Mesendoderm (in vitro differentiated cells): ENCODE measurements around the gene GNL2.
"Not testable (repeated sequence)": the region's sequence is repeated elsewhere in the genome, so short reads cannot be mapped to it uniquely, and the experiment has no call there.

Source experiments
- DNase-seq: peaks from one replicate; pipeline ENCODE4 v3.0.0; 2013
- H2AK5ac ChIP-seq: 2 replicates; pipeline ENCODE4 v1.6.1; 2013; ENCODE audit warnings: low read length, inconsistent platforms
- H2BK120ac ChIP-seq: 2 replicates; pipeline ENCODE4 v1.6.1; 2013; ENCODE audit warnings: low read depth, mild to moderate bottlenecking, low read length, moderate library complexity, mixed read lengths
- H2BK15ac ChIP-seq: replicated peaks from 2 replicates; pipeline ENCODE4 v1.6.1; 2013; ENCODE audit warnings: low read depth, mild to moderate bottlenecking, moderate library complexity
- H2BK5ac ChIP-seq: 2 replicates; pipeline ENCODE4 v1.6.1; 2013; ENCODE audit warnings: low read length, inconsistent platforms
- H3K18ac ChIP-seq: 2 replicates; pipeline ENCODE4 v1.6.1; 2013; ENCODE audit warnings: mild to moderate bottlenecking, low read length, mixed read lengths
- H3K23ac ChIP-seq: one replicate; pipeline ENCODE4 v1.6.1; 2013; ENCODE audit warnings: low read length
- H3K27ac ChIP-seq: 2 replicates; pipeline ENCODE4 v1.5.1; 2013; ENCODE audit warnings: low read depth, mild to moderate bottlenecking, inconsistent platforms, low read length, moderate library complexity
- H3K27me3 ChIP-seq: 2 replicates; pipeline ENCODE4 v1.6.1; 2013; ENCODE audit warnings: low read length, control low read depth, mild to moderate bottlenecking, inconsistent platforms; ENCODE audit not compliant: insufficient read depth, poor library complexity
- H3K36me3 ChIP-seq: 2 replicates; pipeline ENCODE4 v1.6.1; 2013; ENCODE audit warnings: low read length, inconsistent platforms; ENCODE audit not compliant: control insufficient read depth, insufficient read depth
- H3K4ac ChIP-seq: one replicate; pipeline ENCODE4 v1.6.1; 2013; ENCODE audit warnings: low read depth, mild to moderate bottlenecking, low read length, moderate library complexity
- H3K4me1 ChIP-seq: 2 replicates; pipeline ENCODE4 v1.6.1; 2013; ENCODE audit warnings: low read depth, low read length, inconsistent platforms; ENCODE audit not compliant: control insufficient read depth
- H3K4me2 ChIP-seq: 2 replicates; pipeline ENCODE4 v1.6.1; 2013; ENCODE audit warnings: low read length
- H3K4me3 ChIP-seq: 2 replicates; pipeline ENCODE4 v1.5.1; 2013; ENCODE audit warnings: mild to moderate bottlenecking, low read length
- H3K56ac ChIP-seq: one replicate; pipeline ENCODE4 v1.6.1; 2013; ENCODE audit warnings: low read length
- H3K79me1 ChIP-seq: 2 replicates; pipeline ENCODE4 v1.6.1; 2013; ENCODE audit warnings: low read length, inconsistent platforms
- H3K79me2 ChIP-seq: 2 replicates; pipeline ENCODE4 v1.6.1; 2013; ENCODE audit warnings: mild to moderate bottlenecking, low read length; ENCODE audit not compliant: control insufficient read depth, insufficient read depth
- H3K9ac ChIP-seq: 2 replicates; pipeline ENCODE4 v1.6.1; 2013; ENCODE audit warnings: low read length, inconsistent platforms
- H4K5ac ChIP-seq: one replicate; pipeline ENCODE4 v1.6.1; 2013; ENCODE audit warnings: low read length
- H4K8ac ChIP-seq: one replicate; pipeline ENCODE4 v1.6.1; 2013; ENCODE audit warnings: low read depth, mild to moderate bottlenecking, control low read depth, low read length, moderate library complexity
- WGBS: extraction: QIAGEN DNeasy Blood & Tissue Kit; methylation state at CpG from one replicate; pipeline ENCODE4 v1.1.7; 2013; ENCODE audit warnings: low lambda C conversion rate, missing lambda C conversion rate; ENCODE audit not compliant: insufficient coverage; ENCODE audit errors: extremely low coverage; 5-methylcytosine and 5-hydroxymethylcytosine counted together

The GNL2 gene

DNA sequence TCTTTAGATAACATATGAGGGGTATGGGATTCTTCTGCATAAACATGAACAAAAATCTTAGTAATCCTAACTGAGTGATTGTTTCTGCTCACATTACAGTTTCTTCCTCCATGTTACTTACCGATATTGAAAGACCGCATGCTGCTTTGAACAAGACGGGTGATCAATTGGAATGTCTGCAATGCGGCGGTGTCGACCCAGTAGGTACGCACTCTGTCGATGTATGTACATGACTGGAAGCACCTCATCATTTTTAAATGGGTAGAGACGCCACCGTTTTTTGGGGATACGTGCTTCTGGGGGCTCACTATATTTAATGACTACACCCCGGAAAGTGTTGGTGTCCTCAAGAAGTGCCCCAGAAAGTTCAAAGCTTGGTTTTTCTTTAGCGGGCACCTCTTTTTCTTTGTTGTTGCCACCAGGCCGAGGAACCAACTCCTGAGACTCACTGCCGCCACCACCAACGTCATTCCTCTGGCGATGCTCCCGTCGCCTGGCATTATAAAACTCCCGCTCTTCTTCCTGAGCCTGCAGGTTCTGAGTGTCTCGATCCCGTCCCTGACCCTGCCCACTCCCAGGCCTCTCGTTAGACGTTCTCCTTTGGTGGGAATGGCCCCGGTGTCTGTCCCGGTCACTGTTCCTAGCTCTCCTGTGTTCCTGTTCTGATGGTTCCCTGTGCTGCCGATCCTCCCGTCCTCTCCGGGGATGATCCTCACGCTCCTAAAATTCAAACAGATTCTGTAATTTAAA, 55.5 kb downstream of the GNL2 start:
- Histone ChIP-seq H3K79me1 (no peaks in the 10 kb centered on the region), H3K56ac (no peak overlapping the region), H2BK15ac (no peak overlapping the region), H2BK120ac (no peak overlapping the region), H3K4me3 (no peak overlapping the region), H3K79me2 (no peaks in the 10 kb centered on the region), H3K4me2 (no peak overlapping the region), H3K36me3 (peaks cover 17% of the 10 kb centered on the region), H3K18ac (no peak overlapping the region), H3K27ac (no peak overlapping the region), H3K23ac (no peak overlapping the region), H3K9ac (no peak overlapping the region), H2AK5ac (no peak overlapping the region), H3K27me3 (no peaks in the 10 kb centered on the region), H2BK5ac (no peak overlapping the region), H4K5ac (no peak overlapping the region), H3K4ac (no peak overlapping the region), H4K8ac (no peak overlapping the region), H3K4me1 (no peaks in the 10 kb centered on the region)
- DNase-seq, result no peak
- WGBS, result no CpG with 5 or more reads among the region's 30 CpGs

DNA sequence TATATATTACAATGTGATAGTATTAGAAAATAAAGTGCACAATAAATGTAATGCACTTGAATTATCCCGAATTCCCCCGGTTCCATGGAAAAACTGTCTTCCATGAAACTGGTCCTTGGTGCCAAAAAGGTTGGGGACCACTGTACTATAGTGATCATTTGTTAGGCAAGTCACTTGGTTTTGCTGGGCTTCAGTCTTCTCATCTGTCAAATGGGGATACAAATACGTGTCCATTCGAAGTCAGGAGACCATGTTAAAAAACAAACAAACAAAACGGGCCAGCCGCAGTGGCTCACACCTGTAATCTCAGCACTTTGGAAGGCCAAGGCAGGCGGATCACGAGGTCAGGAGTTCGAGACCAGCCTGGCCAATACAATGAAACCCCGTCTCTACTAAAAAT, 56.6 kb downstream of the GNL2 start:
- not testable (repeated sequence) for H3K79me2 ChIP-seq, H3K4me2 ChIP-seq, H3K18ac ChIP-seq, H3K4me1 ChIP-seq, H3K4ac ChIP-seq, DNase-seq, H3K4me3 ChIP-seq, H2BK15ac ChIP-seq, H3K79me1 ChIP-seq, H3K27me3 ChIP-seq, H3K9ac ChIP-seq, H2BK5ac ChIP-seq, H4K8ac ChIP-seq, H4K5ac ChIP-seq, H3K27ac ChIP-seq, H3K56ac ChIP-seq, H2AK5ac ChIP-seq, H3K23ac ChIP-seq, H2BK120ac ChIP-seq
- no CpG with 5 or more reads among the region's 10 CpGs for WGBS
- H3K36me3 ChIP-seq, result peaks cover 14% of the 10 kb centered on the region

DNA sequence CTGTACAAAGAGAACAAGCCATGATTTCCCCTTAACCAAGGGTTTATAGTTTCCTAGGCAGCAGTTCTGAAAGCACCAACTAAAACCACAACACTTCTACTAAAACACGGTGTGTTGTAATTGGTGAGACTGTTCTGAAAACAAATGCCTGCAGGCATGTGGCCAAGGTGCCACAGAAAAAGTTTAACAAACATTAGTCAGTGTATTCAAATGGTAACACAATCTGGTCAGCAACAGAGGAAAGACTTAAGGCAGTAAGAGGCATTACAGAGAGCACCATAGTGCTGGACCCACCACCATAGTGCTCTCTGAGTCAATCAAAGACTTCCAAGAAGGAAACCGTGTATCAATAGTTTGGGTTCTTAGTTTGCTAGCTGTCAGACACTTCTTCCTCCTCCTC, 58.4 kb downstream of the GNL2 start:
- no peak overlapping the region for H4K8ac ChIP-seq
- H2BK15ac ChIP-seq, result no peak overlapping the region
- no CpG with 5 or more reads among the region's 2 CpGs for WGBS
- H3K18ac ChIP-seq, result no peak overlapping the region
- no peaks in the 10 kb centered on the region for H3K79me1 ChIP-seq
- H3K4ac ChIP-seq, result no peak overlapping the region
- H3K4me1 ChIP-seq, result no peaks in the 10 kb centered on the region
- peaks cover 14% of the 10 kb centered on the region for H3K36me3 ChIP-seq
- H3K4me3 ChIP-seq, result no peak overlapping the region
- H3K23ac ChIP-seq, result no peak overlapping the region
- no peak overlapping the region for H2AK5ac ChIP-seq
- no peak for DNase-seq
- H3K79me2 ChIP-seq, result no peaks in the 10 kb centered on the region
- no peak overlapping the region for H3K56ac ChIP-seq
- no peak overlapping the region for H4K5ac ChIP-seq
- no peak overlapping the region for H3K9ac ChIP-seq
- H3K27ac ChIP-seq, result no peak overlapping the region
- no peaks in the 10 kb centered on the region for H3K27me3 ChIP-seq
- no peak overlapping the region for H3K4me2 ChIP-seq
- no peak overlapping the region for H2BK5ac ChIP-seq
- H2BK120ac ChIP-seq, result no peak overlapping the region

DNA sequence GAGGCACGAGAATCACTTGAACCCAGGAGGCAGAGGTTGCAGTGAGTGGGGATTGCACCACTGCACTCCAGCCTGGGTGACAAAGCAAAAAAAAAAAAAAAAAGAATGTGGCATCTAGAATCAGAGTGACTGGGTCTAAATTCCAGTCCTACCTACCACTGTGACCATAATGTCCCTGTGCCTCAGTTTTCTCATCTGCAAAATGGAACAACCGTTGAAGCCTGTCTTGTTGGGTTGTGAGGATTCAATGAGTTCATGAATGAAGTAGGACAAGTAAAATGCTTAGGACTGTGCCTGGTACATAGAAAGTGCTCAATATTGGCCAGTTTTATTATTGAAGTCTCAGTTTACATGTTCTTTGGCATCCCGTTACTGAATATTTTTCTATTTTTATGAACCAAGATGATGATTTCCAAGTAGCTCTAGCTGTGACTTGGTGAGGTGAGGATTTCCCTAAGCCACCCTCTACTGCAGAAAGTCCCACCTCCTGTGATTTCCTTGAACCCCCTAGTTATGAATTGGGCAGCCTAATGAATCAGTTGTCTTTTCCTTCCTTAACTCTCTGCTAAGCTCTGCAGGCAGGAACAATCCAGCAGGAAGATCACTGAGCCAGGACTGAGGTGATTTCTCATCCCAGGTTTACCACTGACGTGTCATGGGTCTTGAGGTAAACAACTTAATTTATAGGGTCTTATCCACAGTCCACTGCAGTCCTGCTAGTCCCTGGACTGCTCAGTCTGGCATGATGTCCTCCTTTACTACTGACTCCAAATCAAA, 62.2 kb downstream of the GNL2 start:
- H3K27me3 ChIP-seq, result no peaks in the 10 kb centered on the region
- H3K36me3 ChIP-seq, result peaks cover 6% of the 10 kb centered on the region
- H3K4me2 ChIP-seq, result no peak overlapping the region
- no peak overlapping the region for H3K18ac ChIP-seq
- WGBS, result no CpG with 5 or more reads among the region's 4 CpGs
- no peak overlapping the region for H3K4me3 ChIP-seq
- H2BK120ac ChIP-seq, result no peak overlapping the region
- no peak overlapping the region for H3K4ac ChIP-seq
- no peaks in the 10 kb centered on the region for H3K4me1 ChIP-seq
- no peak overlapping the region for H3K27ac ChIP-seq
- no peak overlapping the region for H2BK5ac ChIP-seq
- no peak overlapping the region for H3K56ac ChIP-seq
- no peaks in the 10 kb centered on the region for H3K79me2 ChIP-seq
- H2AK5ac ChIP-seq, result no peak overlapping the region
- H3K79me1 ChIP-seq, result no peaks in the 10 kb centered on the region
- no peak for DNase-seq
- H2BK15ac ChIP-seq, result no peak overlapping the region
- no peak overlapping the region for H3K23ac ChIP-seq
- H4K8ac ChIP-seq, result no peak overlapping the region
- H3K9ac ChIP-seq, result no peak overlapping the region
- H4K5ac ChIP-seq, result no peak overlapping the region

DNA sequence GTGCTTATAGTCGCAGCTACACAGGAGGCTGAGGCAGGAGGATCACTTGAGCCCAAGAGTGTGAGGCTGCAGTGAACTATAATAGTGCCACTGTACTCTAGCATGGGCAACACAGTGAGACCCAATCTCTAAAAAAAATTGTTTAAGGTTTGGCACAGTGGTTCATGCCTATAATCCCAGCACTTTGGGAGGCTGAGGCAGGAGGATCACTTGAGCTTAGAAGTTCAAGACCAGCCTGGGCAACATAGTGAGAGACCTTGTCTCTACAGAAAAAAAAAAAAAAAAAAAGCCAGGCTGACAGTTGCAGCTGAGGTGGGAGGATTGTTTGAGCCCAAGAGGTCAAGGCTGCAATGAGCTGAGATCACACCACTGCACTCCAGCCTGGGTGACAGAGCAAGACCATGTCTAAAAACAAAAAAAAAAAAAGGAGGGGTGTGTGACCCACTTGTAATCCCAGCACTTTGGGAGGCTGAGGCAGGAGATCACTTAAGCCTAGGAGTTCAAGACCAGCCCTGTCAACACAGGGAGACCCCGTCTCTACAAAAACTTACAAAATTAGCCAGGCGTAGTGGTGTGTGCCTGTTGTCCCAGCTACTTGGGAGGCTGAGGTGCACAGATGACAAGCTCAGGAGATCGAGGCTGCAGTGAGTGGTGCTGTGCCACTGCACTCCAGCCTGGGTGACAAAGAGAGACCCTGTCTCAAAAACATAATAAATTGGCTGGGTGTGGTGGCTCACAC, 63.1 kb downstream of the GNL2 start:
- not testable (repeated sequence) for H2AK5ac ChIP-seq, H2BK120ac ChIP-seq, H4K8ac ChIP-seq, H2BK5ac ChIP-seq, H3K9ac ChIP-seq, H3K4me1 ChIP-seq, H3K4me2 ChIP-seq, H3K56ac ChIP-seq, H3K4me3 ChIP-seq, H3K79me1 ChIP-seq, H3K79me2 ChIP-seq, H4K5ac ChIP-seq, H3K4ac ChIP-seq, H3K36me3 ChIP-seq, H3K27me3 ChIP-seq, H2BK15ac ChIP-seq, DNase-seq, H3K23ac ChIP-seq, H3K18ac ChIP-seq, H3K27ac ChIP-seq
- no CpG with 5 or more reads among the region's 4 CpGs for WGBS
